Measurements from ENCODE around the gene FAM47E. TPM values are rescaled to one million over a fixed set of nuclear protein-coding genes. Genes with fewer than 3 reads are reported as not detected.

Gene FAM47E
- total and polyA plus RNA-seq, 2 of the 13 experiments (the other 11 are each of a cell fraction or from before 2014, with no cell fraction given): 0.33 to 0.66 TPM

DNA sequence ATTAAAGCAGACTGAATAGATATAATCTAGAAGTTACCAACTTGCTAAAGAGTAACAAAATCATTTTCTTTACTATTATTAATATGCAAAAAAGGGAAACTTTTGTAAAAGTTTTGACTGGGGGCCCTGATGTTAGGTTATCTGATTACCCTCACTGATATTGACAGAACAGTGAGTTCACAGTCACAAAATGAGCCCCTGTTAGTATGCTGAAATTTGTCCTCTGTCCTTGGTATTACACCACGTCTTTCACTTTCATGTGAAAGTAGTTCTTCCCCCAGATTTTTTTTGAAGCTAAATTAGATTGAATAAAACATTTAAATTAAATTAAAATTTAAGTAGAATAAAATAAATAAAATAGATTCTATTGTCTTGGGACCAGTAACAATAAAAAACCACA lies 60.9 kb downstream of the FAM47E start:
- POLR2A ChIA-PET: no interaction called here
- Histone ChIP-seq H3K79me2 (ENCODE audit: insufficient read depth, low read length) (peaks cover 3% of the 10 kb centered on the region), H3K27me3 (ENCODE audit: control insufficient read depth in 1 of 2, insufficient read depth in 2 of 2, low read length in 2 of 2) (no peaks in the 10 kb centered on the region), H2AFZ (ENCODE audit: low read length) (no peak overlapping the region), H3K4me1 (ENCODE audit: insufficient read depth, low read length) (peaks cover 59% of the 10 kb centered on the region), H3K4me3 (replicated peaks in 1 of 3; ENCODE audit: insufficient read depth in 1 of 3, low read depth in 2 of 3, low read length in 3 of 3) (no peak overlapping the region), H3K36me3 (replicated peaks in 1 of 2; ENCODE audit: control insufficient read depth in 1 of 2, insufficient read depth in 2 of 2, low read length in 2 of 2) (peaks cover 4 to 7% of the 10 kb centered on the region in 2 experiments; a peak in 3 of 5 replicates), H3K9ac (ENCODE audit: insufficient read depth, low read depth, low read length) (no peak overlapping the region), H4K20me1 (ENCODE audit: insufficient read depth, low read length) (no peaks in the 10 kb centered on the region), H3K4me2 (ENCODE audit: low read depth, low read length) (no peak overlapping the region), H3K9me3 (ENCODE audit: low read length) (peaks cover 13% of the 10 kb centered on the region), H3K27ac (ENCODE audit: extremely low read length, insufficient read depth, low read length) (peak overlapping the region; percentile 6)
- TF ChIP-seq ZNF234 (CRISPR knock-in tag; conservative IDR thresholded peaks at IDR 0.05): no peak
- TF ChIP-seq, protein P1, sequence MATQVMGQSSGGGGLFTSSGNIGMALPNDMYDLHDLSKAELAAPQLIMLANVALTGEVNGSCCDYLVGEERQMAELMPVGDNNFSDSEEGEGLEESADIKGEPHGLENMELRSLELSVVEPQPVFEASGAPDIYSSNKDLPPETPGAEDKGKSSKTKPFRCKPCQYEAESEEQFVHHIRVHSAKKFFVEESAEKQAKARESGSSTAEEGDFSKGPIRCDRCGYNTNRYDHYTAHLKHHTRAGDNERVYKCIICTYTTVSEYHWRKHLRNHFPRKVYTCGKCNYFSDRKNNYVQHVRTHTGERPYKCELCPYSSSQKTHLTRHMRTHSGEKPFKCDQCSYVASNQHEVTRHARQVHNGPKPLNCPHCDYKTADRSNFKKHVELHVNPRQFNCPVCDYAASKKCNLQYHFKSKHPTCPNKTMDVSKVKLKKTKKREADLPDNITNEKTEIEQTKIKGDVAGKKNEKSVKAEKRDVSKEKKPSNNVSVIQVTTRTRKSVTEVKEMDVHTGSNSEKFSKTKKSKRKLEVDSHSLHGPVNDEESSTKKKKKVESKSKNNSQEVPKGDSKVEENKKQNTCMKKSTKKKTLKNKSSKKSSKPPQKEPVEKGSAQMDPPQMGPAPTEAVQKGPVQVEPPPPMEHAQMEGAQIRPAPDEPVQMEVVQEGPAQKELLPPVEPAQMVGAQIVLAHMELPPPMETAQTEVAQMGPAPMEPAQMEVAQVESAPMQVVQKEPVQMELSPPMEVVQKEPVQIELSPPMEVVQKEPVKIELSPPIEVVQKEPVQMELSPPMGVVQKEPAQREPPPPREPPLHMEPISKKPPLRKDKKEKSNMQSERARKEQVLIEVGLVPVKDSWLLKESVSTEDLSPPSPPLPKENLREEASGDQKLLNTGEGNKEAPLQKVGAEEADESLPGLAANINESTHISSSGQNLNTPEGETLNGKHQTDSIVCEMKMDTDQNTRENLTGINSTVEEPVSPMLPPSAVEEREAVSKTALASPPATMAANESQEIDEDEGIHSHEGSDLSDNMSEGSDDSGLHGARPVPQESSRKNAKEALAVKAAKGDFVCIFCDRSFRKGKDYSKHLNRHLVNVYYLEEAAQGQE (IDR thresholded peaks at IDR 0.05; ENCODE audit: borderline replicate concordance in 1 of 2, low read depth in 1 of 2, low read length in 2 of 2): peak in 1 of 2 experiments; percentile 77; a peak in 2 of 4 replicates
- no peak for TF ChIP-seq ARID2 (CRISPR knock-in tag; IDR thresholded peaks at IDR 0.05; ENCODE audit: borderline replicate concordance)
- 5% methylated on average over 1 of the region's 1 CpG for WGBS (ENCODE audit: low lambda C conversion rate)
- in situ Hi-C loops (cut with HindIII; ENCODE audit: extremely low pct_ligation_motif_present, low pct_unique_long_range_greater_than_20kb): no loop called here
- FAIRE-seq (no peak), DNase-seq (ENCODE audit: low spot score) (no peak), ATAC-seq (no peak)
- CTCF ChIA-PET (ENCODE audit: low intra/inter-chr PET ratio, low total read pairs): no interaction called here
- intact Hi-C loops (cut with micrococcal nuclease; ENCODE audit: unreplicated experiment): no loop called here
- BruUV-seq (replicated peaks): no TSS peak

DNA sequence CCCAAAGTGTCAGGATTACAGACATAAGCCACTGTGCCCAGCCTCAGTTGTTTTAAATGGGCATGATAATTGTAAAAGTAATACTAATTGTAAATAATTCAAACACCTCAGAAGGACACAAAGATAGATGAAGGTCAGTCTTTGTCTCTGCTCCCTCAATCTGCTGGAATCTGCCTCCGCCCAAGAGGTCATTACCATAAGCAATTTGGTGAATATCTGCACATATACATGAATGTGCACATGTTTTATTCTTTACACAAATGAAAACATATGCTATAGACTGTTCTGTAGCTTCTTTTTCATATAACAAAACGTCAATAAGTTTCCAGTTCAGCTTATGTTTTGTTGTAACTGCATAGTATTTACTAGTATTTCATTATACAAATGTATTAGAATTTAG lies 62.0 kb downstream of the FAM47E start:
- 60% methylated on average over 2 of the region's 2 CpGs for WGBS (ENCODE audit: low lambda C conversion rate)
- H3K27ac ChIP-seq (ENCODE audit: extremely low read length, insufficient read depth, low read length): no peak overlapping the region
- no peaks in the 10 kb centered on the region for H4K20me1 ChIP-seq (ENCODE audit: insufficient read depth, low read length)
- no peak overlapping the region for H3K4me2 ChIP-seq (ENCODE audit: low read depth, low read length)
- no peak overlapping the region for H2AFZ ChIP-seq (ENCODE audit: low read length)
- ChIA-PET CTCF (ENCODE audit: low intra/inter-chr PET ratio, low total read pairs) (no interaction called here), POLR2A (no interaction called here)
- no peak for TF ChIP-seq SMAD3 (CRISPR knock-in tag; IDR thresholded peaks at IDR 0.05)
- no peak for TF ChIP-seq NFE2L2 (IDR thresholded peaks at IDR 0.05; ENCODE audit: low read length)
- no peak for TF ChIP-seq ZNF589 (CRISPR knock-in tag; conservative IDR thresholded peaks at IDR 0.05)
- no peak for TF ChIP-seq TGIF2 (CRISPR knock-in tag; IDR thresholded peaks at IDR 0.05)
- no peak for TF ChIP-seq ZSCAN25 (CRISPR knock-in tag; IDR thresholded peaks at IDR 0.05)
- no peak for TF ChIP-seq HES4 (CRISPR knock-in tag; IDR thresholded peaks at IDR 0.05; ENCODE audit: borderline replicate concordance)
- TF ChIP-seq ZNF772 (CRISPR knock-in tag; IDR thresholded peaks at IDR 0.05): no peak
- TF ChIP-seq, protein P2, sequence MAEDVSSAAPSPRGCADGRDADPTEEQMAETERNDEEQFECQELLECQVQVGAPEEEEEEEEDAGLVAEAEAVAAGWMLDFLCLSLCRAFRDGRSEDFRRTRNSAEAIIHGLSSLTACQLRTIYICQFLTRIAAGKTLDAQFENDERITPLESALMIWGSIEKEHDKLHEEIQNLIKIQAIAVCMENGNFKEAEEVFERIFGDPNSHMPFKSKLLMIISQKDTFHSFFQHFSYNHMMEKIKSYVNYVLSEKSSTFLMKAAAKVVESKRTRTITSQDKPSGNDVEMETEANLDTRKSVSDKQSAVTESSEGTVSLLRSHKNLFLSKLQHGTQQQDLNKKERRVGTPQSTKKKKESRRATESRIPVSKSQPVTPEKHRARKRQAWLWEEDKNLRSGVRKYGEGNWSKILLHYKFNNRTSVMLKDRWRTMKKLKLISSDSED (CRISPR knock-in tag; IDR thresholded peaks at IDR 0.05): no peak
- no peak for TF ChIP-seq SP5 (CRISPR knock-in tag; IDR thresholded peaks at IDR 0.05; ENCODE audit: borderline replicate concordance, low read depth)
- TF ChIP-seq FOXM1 (CRISPR knock-in tag; IDR thresholded peaks at IDR 0.05): no peak
- TF ChIP-seq ZNF841 (CRISPR knock-in tag; IDR thresholded peaks at IDR 0.05; ENCODE audit: borderline replicate concordance): no peak
- H3K36me3 ChIP-seq (replicated peaks in 1 of 2; ENCODE audit: control insufficient read depth in 1 of 2, insufficient read depth in 2 of 2, low read length in 2 of 2): peaks cover 4 to 7% of the 10 kb centered on the region in 2 experiments; a peak in 3 of 5 replicates
- no peak overlapping the region for H3K4me3 ChIP-seq (replicated peaks in 1 of 3; ENCODE audit: insufficient read depth in 1 of 3, low read depth in 2 of 3, low read length in 3 of 3)
- H3K79me2 ChIP-seq (ENCODE audit: insufficient read depth, low read length): no peaks in the 10 kb centered on the region
- ATAC-seq (no peak), FAIRE-seq (no peak), DNase-seq (ENCODE audit: low spot score) (no peak)
- H3K4me1 ChIP-seq (ENCODE audit: insufficient read depth, low read length): peaks cover 49% of the 10 kb centered on the region
- in situ Hi-C loops (cut with HindIII; ENCODE audit: extremely low pct_ligation_motif_present, low pct_unique_long_range_greater_than_20kb): no loop called here
- no peaks in the 10 kb centered on the region for H3K27me3 ChIP-seq (ENCODE audit: control insufficient read depth in 1 of 2, insufficient read depth in 2 of 2, low read length in 2 of 2)
- no TSS peak for BruUV-seq (replicated peaks)
- H3K9ac ChIP-seq (ENCODE audit: insufficient read depth, low read depth, low read length): no peak overlapping the region
- intact Hi-C loops (cut with micrococcal nuclease; ENCODE audit: unreplicated experiment): no loop called here
- peaks cover 13% of the 10 kb centered on the region for H3K9me3 ChIP-seq (ENCODE audit: low read length)
